HCT116 (cell line): ENCODE results near the gene PHF5A. TPM values are rescaled to one million over a fixed set of nuclear protein-coding genes. Genes with fewer than 3 reads are reported as not detected.

Experiments used
- ATAC-seq: fragments of 200-7000 bp; cut with Tn5 transposase; 2 replicates; pipeline ENCODE4 v1.9.1; 2020; ENCODE audit warnings: mild to moderate bottlenecking, moderate library complexity
- BruUV-seq: library from RNA; stranded (reverse); fragments of 400-500 nt; replicated peaks from 2 replicates; lab custom pipeline; 2021; lab: Mats Ljungman, UMichigan
- CTCF ChIA-PET: fragments of 300-600 bp; sonication (Branson Sonifier 250); formaldehyde crosslinking; loops from one replicate; lab custom pipeline; 2021; ENCODE audit warnings: antibody characterized with exemption; lab: Charles Lee
- POLR2A ChIA-PET: fragments of 300-600, 350-600 bp; sonication (Branson Sonifier 250); formaldehyde crosslinking; loops from one replicate; lab custom pipeline; 2021; ENCODE audit warnings: antibody characterized with exemption; lab: Charles Lee
- RAD21 ChIA-PET, 2 experiments: fragments of 300-600 bp; sonication (Branson Sonifier 250); formaldehyde crosslinking; loops; one replicate each; lab custom pipeline; 2023; ENCODE audit warnings: low total read pairs in 2 of 2; ENCODE audit not compliant: uncharacterized antibody in 2 of 2, unreplicated experiment in 2 of 2, low non-redundant PET in 1 of 2; lab: Charles Lee
- DNase-seq: peaks from one replicate; pipeline ENCODE4 v3.0.0-alpha.2; 2010; ENCODE audit warnings: low read depth, low spot score
- H2AFZ ChIP-seq: fragments of 200-600 bp; shearing (Covaris generic), sonication (generic); 2 replicates; pipeline ENCODE4 v1.6.1; 2017; ENCODE audit warnings: low read depth, mixed run types, mixed read lengths, antibody characterized with exemption, low read length; ENCODE audit not compliant: poor library complexity, severe bottlenecking
- H3K27ac ChIP-seq: 2 replicates; pipeline ENCODE4 v1.5.1; 2012; ENCODE audit warnings: low read depth, low read length
- H3K27me3 ChIP-seq: fragments of 200-600 bp; sonication (generic); 2 replicates; pipeline ENCODE4 v1.6.1; 2016; ENCODE audit warnings: mixed run types, low read length, mixed read lengths; ENCODE audit not compliant: insufficient read depth
- H3K36me3 ChIP-seq, 2 experiments: fragments of 200-500 bp in 1 of 2; fragments of 200-600 bp in 1 of 2; sonication (Bioruptor generic) in 1 of 2; sonication (generic) in 1 of 2; 2 replicates each; pipeline versions ENCODE4 v1.5.1 to v1.6.1; 2014 to 2016; ENCODE audit warnings: low read length in 2 of 2, inconsistent platforms in 1 of 2, mixed read lengths in 1 of 2, mixed run types in 1 of 2; ENCODE audit not compliant: insufficient read depth in 2 of 2, control insufficient read depth in 1 of 2
- H3K4me1 ChIP-seq, 2 experiments: fragments of 200-600 bp in 1 of 2; sonication (generic) in 1 of 2; 2 replicates each; pipeline versions ENCODE4 v1.5.1 to v1.6.1; 2012 to 2017; ENCODE audit warnings: low read length in 2 of 2, inconsistent platforms in 1 of 2, mild to moderate bottlenecking in 1 of 2, mixed read lengths in 1 of 2, mixed run types in 1 of 2, moderate library complexity in 1 of 2; ENCODE audit not compliant: insufficient read depth in 2 of 2, control insufficient read depth in 1 of 2
- H3K4me2 ChIP-seq: fragments of 200-600 bp; sonication (generic); 2 replicates; pipeline ENCODE4 v1.6.1; 2017; ENCODE audit warnings: mixed run types, low read length, mixed read lengths
- H3K4me3 ChIP-seq, 2 experiments: fragments of 200-600 bp in 1 of 2; sonication (generic) in 1 of 2; replicated peaks in 1 of 2; 2 replicates each; pipeline ENCODE4 v1.5.1; 2011 to 2016; ENCODE audit warnings: low read length in 2 of 2, control low read depth in 1 of 2, low read depth in 1 of 2, mild to moderate bottlenecking in 1 of 2, mixed read lengths in 1 of 2, mixed run types in 1 of 2
- H3K79me2 ChIP-seq: fragments of 200-600 bp; sonication (generic); 2 replicates; pipeline ENCODE4 v1.6.1; 2017; ENCODE audit warnings: mild to moderate bottlenecking, mixed run types, low read length, moderate library complexity, mixed read lengths; ENCODE audit not compliant: insufficient read depth
- H3K9ac ChIP-seq: fragments of 200-600 bp; sonication (generic); 2 replicates; pipeline ENCODE4 v1.6.1; 2016; ENCODE audit warnings: low read length, mixed read lengths
- H3K9me2 ChIP-seq: fragments of 200-600 bp; sonication (generic), shearing (Covaris generic); 2 replicates; pipeline ENCODE4 v1.6.1; 2017; ENCODE audit warnings: mixed run types, mild to moderate bottlenecking, moderate library complexity; ENCODE audit not compliant: insufficient read depth
- H3K9me3 ChIP-seq, 2 experiments: fragments of 200-500 bp in 1 of 2; fragments of 200-600 bp in 1 of 2; sonication (Bioruptor generic) in 1 of 2; sonication (generic) in 1 of 2; 2 replicates each; pipeline ENCODE4 v1.6.1; 2014 to 2017; ENCODE audit warnings: low read length in 2 of 2, mixed read lengths in 2 of 2, inconsistent platforms in 1 of 2, low read depth in 1 of 2, mild to moderate bottlenecking in 1 of 2, mixed run types in 1 of 2, moderate library complexity in 1 of 2; ENCODE audit not compliant: control insufficient read depth in 1 of 2, insufficient read depth in 1 of 2
- H4K20me1 ChIP-seq: fragments of 200-600 bp; sonication (generic), shearing (Covaris generic); 2 replicates; pipeline ENCODE4 v1.6.1; 2017; ENCODE audit warnings: mixed run types, mild to moderate bottlenecking, moderate library complexity; ENCODE audit not compliant: insufficient read depth
- ATF3 ChIP-seq: IDR thresholded peaks from 2 replicates; pipeline ENCODE4 v1.6.1; 2012
- CEBPB ChIP-seq: IDR thresholded peaks from 2 replicates; pipeline ENCODE4 v1.6.1; 2012; ENCODE audit warnings: low read depth
- CTCF ChIP-seq, 3 experiments: fragments of 200-600 bp in 1 of 3; sonication (generic) in 1 of 3; IDR thresholded peaks in 2 of 3; conservative IDR thresholded peaks in 1 of 3; 2 replicates each; pipeline ENCODE4 v1.5.1; 2012 to 2017; ENCODE audit warnings: low read depth in 2 of 3, low read length in 2 of 3, antibody characterized with exemption in 1 of 3, borderline replicate concordance in 1 of 3, control low read depth in 1 of 3, mild to moderate bottlenecking in 1 of 3, mixed read lengths in 1 of 3, mixed run types in 1 of 3, moderate library complexity in 1 of 3; ENCODE audit not compliant: insufficient read depth in 1 of 3
- MAX ChIP-seq: IDR thresholded peaks from 2 replicates; pipeline ENCODE4 v1.6.1; 2012
- POLR2A ChIP-seq: IDR thresholded peaks from 2 replicates; pipeline ENCODE4 v1.7.0; 2011; ENCODE audit warnings: borderline replicate concordance; ENCODE audit not compliant: insufficient read depth, insufficient read length; ENCODE audit errors: extremely low read depth
- POLR2AphosphoS5 ChIP-seq: IDR thresholded peaks from 2 replicates; pipeline ENCODE4 v1.6.1; 2011; ENCODE audit warnings: mild to moderate bottlenecking, low read depth, low read length, moderate library complexity
- RAD21 ChIP-seq: IDR thresholded peaks from 2 replicates; pipeline ENCODE4 v1.6.1; 2012; ENCODE audit warnings: low read depth, mild to moderate bottlenecking
- SIN3A ChIP-seq: IDR thresholded peaks from 2 replicates; pipeline ENCODE4 v1.6.1; 2012; ENCODE audit warnings: low read depth
- SP1 ChIP-seq: IDR thresholded peaks from 2 replicates; pipeline ENCODE4 v1.6.1; 2012; ENCODE audit warnings: low read depth
- TCF7L2 ChIP-seq: IDR thresholded peaks from 2 replicates; pipeline ENCODE4 v1.7.0; 2011; ENCODE audit warnings: borderline replicate concordance, inconsistent platforms; ENCODE audit not compliant: insufficient read depth, insufficient read length; ENCODE audit errors: extremely low read depth
- ZFX ChIP-seq: fragments of 450-650 bp; IDR thresholded peaks from 2 replicates; pipeline ENCODE4 v1.6.1; 2017
- intact Hi-C: fragments of 100-400 bp; cut with micrococcal nuclease; formaldehyde crosslinking; loops from 2 replicates; pipeline ENCODE4 v1.10.0; 2022
- total RNA-seq: library from RNA; stranded (reverse); gene quantifications from one replicate; pipeline ENCODE4 v1.2.1, GENCODE V29; 2021; ENCODE audit not compliant: unreplicated experiment

Gene PHF5A
- total RNA-seq, 1 experiment from 2014 or later: 86.0 TPM

GRCh38 chr22:41498303-41498835, 29.9 kb upstream of the PHF5A start:
- Histone ChIP-seq H2AFZ (no peak overlapping the region), H3K27me3 (no peaks in the 10 kb centered on the region), H3K9me3 (no peaks in the 10 kb centered on the region), H3K9me2 (no peaks in the 10 kb centered on the region), H3K27ac (no peak overlapping the region), H3K79me2 (peaks cover 68% of the 10 kb centered on the region), H4K20me1 (no peaks in the 10 kb centered on the region), H3K4me2 (no peak overlapping the region), H3K4me3 (no peak overlapping the region), H3K4me1 (no peaks in the 10 kb centered on the region), H3K36me3 (peaks cover 3 to 12% of the 10 kb centered on the region in 2 experiments; a peak in 1 of 4 replicates), H3K9ac (no peak overlapping the region)
- no peak for DNase-seq
- TF ChIP-seq TCF7L2 (no peak), POLR2A (no peak), CTCF (IDR thresholded peaks at IDR 0.05 in 2 of 3, conservative IDR thresholded peaks at IDR 0.05 in 1 of 3; ENCODE audit: borderline replicate concordance in 1 of 3, insufficient read depth in 1 of 3, low read depth in 2 of 3, low read length in 2 of 3) (no peak), POLR2AphosphoS5 (no peak), MAX (no peak), ATF3 (no peak), SIN3A (no peak), SP1 (no peak), CEBPB (no peak), RAD21 (no peak), ZFX (no peak)
- no TSS peak for BruUV-seq
- ChIA-PET RAD21 (no interaction called here), POLR2A (no interaction called here), CTCF (no interaction called here)
- intact Hi-C loops: no loop called here
- no peak for ATAC-seq
